ENCODE results near the gene LY6G5C. TPM values are rescaled to one million over a fixed set of nuclear protein-coding genes. Genes with fewer than 3 reads are reported as not detected.

Gene LY6G5C
- polyA plus RNA-seq, 3 donors from 2014 or later: 4.6 to 9.7 (median 6.1) TPM

DNA sequence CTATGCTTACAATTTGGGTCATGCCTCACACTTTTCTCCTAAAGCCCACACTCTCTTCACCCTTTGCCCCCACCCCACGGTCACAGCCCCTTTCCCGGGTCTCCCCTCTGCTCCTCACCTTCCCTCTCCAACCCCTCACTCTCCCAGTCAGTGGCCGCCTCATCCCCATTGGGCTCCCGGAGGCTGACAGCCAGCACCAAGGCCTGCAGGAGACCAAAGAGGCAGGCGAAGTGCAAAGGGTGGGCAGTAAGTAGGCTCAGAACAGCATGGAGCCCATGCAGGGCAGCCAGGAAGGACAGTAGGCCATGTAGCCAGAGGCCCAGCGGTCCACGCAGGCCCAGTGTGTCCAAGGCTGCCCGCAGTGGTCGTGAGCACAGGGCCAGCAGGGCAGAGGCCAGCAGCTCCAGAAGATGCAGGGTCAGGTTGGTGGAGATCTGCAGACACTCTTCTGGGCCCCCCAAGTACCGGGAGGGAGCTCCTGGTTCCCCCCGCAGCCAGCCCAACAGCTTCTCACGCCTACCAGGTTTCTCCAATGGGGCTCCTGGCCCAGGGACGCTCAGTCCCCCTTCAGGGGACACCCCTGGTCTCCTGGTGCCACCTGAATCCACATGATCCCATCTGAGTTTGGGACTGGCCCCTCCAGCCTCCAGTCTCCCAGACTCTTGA, 21.8 kb downstream of the LY6G5C start:
- Mint-ChIP-seq H3K27me3 (ENCODE audit: low read depth in 3 of 3) (peaks cover 0 to 4% (median 1%) of the 10 kb centered on the region in 3 donors), H3K36me3 (peaks cover 4 to 14% (median 5%) of the 10 kb centered on the region in 3 donors), H3K27ac (peak overlapping the region; percentile 83 to 93 (median 88)), H3K4me1 (peaks cover 70 to 77% of the 10 kb centered on the region in 2 donors), H3K9me3 (no peaks in the 10 kb centered on the region), H3K4me3 (peak overlapping the region; percentile 87 to 91 (median 90))
- DNase-seq: no peak

GRCh38 chr6:31658158-31658688, 22.6 kb downstream of the LY6G5C start:
- peak overlapping the region; percentile 10 to 87 (median 48) for H3K4me3 Mint-ChIP-seq
- H3K4me1 Mint-ChIP-seq: peaks cover 65 to 72% of the 10 kb centered on the region in 2 donors
- H3K9me3 Mint-ChIP-seq: no peaks in the 10 kb centered on the region
- H3K36me3 Mint-ChIP-seq: peaks cover 4 to 8% (median 5%) of the 10 kb centered on the region in 3 donors
- H3K27me3 Mint-ChIP-seq (ENCODE audit: low read depth in 3 of 3): peaks cover 0 to 4% (median 0%) of the 10 kb centered on the region in 3 donors
- peak overlapping the region; percentile 45 to 83 (median 74) for H3K27ac Mint-ChIP-seq
- DNase-seq: no peak

DNA sequence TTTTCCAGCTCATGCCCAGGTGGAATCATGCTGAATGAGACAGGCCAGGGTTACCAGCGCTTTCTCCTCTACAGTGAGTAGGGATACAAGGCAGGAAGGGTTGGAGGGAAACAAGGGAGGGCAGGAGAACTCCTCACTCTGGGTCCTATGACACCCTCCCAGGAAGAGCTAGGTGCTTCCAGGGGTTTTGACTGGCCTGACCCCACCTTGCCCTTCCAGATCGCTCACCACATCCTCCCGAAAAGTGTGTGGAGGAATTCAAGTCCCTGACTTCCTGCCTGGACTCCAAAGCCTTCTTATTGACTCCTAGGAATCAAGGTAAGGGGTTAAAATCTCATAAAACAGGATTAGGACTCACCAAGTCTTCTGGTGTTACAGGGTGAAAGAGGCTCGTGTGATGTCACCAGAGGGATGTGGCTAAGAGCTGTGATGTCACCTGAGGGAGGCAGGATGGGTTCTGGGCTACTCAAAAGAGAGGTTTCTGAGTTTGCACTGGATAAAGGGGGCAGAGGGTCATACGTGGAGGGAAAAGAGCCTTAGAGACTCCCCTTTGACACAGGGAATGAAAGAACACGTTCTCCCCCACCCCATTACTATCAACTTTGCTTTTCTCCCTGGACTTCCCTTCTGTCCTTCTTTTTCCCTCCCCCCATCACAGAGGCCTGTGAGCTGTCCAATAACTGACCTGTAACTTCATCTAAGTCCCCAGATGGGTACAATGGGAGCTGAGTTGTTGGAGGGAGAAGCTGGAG, 23.3 kb downstream of the LY6G5C start:
- Mint-ChIP-seq H3K36me3 (peaks cover 4 to 8% (median 5%) of the 10 kb centered on the region in 3 donors), H3K27ac (peak overlapping the region; percentile 70 to 84 (median 80)), H3K27me3 (ENCODE audit: low read depth in 3 of 3) (peaks cover 3 to 7% (median 5%) of the 10 kb centered on the region in 3 donors), H3K4me3 (peak overlapping the region; percentile 42 to 87 (median 59)), H3K4me1 (peaks cover 66 to 76% of the 10 kb centered on the region in 2 donors), H3K9me3 (no peaks in the 10 kb centered on the region)
- peak in 1 of 3 donors; percentile 11 for DNase-seq

DNA sequence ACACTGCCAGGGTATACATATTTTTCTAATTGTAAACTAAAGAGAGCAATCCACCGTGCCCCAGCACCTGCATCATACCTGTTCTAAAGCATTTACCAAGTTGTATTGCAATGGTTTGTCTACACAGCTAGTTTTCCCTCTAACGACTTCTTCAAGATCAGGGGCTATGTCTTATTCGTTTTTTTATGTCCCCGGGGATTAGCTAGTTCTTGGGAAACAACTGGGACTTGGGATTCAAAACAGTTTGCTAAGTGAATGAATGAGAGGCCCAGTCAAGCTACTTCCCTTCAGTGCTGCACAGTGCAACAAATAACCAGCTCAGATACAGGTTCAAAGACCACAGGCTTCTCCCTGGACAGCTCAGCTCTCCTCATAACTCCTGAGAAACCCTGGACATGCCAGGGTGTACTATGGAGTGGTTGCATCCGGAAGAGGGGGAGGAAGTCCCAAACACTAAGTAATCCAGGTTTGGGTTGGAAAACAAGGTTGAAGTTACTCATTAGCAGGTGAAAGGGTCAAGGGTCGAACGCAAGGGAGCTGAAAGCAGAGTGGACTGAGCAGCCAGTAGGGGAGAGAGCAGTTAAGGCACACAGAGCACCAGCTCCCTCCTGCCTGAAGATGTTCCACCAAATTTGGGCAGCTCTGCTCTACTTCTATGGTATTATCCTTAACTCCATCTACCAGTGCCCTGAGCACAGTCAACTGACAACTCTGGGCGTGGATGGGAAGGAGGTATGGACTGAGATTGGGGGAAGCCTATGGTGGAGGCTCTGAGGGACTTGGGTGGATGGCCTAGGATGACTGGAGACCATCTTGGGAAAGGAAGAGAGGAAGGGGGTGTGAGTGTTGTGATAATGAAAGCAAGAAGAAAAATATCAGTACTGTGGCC, 25.3 kb downstream of the LY6G5C start, which contains the start of gene APOM:
TSS of gene APOM (plus strand) at position 546 of the 889 bp plus-strand sequence. CDS start at position 619, 73 bp downstream.
- Mint-ChIP-seq H3K27ac (peak within 1 kb of the TSS; percentile 23 to 88 (median 57)), H3K4me3 (peak within 1 kb of the TSS in 1 of 5 donors; percentile 35), H3K9me3 (no peaks in the 10 kb centered on the region), H3K4me1 (peaks cover 70 to 83% of the 10 kb centered on the region in 2 donors), H3K27me3 (ENCODE audit: low read depth in 3 of 3) (peaks cover 16 to 22% (median 16%) of the 10 kb centered on the region in 3 donors), H3K36me3 (peaks cover 4 to 10% (median 5%) of the 10 kb centered on the region in 3 donors)
- no peak for DNase-seq

- Mint-ChIP-seq H3K4me3 (peak overlapping the region in 2 of 5 donors; percentile 35 to 38), H3K27ac (peak overlapping the region in 3 of 6 donors; percentile 4 to 71 (median 43)), H3K36me3 (peaks cover 4 to 10% (median 5%) of the 10 kb centered on the region in 3 donors), H3K27me3 (ENCODE audit: low read depth in 3 of 3) (peaks cover 16 to 22% (median 16%) of the 10 kb centered on the region in 3 donors), H3K9me3 (no peaks in the 10 kb centered on the region), H3K4me1 (peaks cover 68 to 86% of the 10 kb centered on the region in 2 donors)
- DNase-seq: no peak
Measured at GRCh38 chr6:31654574-31655348, 26.1 kb downstream of the LY6G5C start.

- Mint-ChIP-seq H3K9me3 (no peaks in the 10 kb centered on the region), H3K4me1 (peaks cover 58 to 77% of the 10 kb centered on the region in 2 donors), H3K36me3 (peaks cover 4 to 19% (median 11%) of the 10 kb centered on the region in 3 donors), H3K4me3 (peak overlapping the region; percentile 95 to 99 (median 95)), H3K27me3 (ENCODE audit: low read depth in 3 of 3) (peaks cover 16 to 24% (median 16%) of the 10 kb centered on the region in 3 donors), H3K27ac (peak overlapping the region; percentile 98 to 100 (median 100))
- peak; percentile 93 to 96 (median 95) for DNase-seq
Measured at GRCh38 chr6:31652925-31653724, 27.7 kb downstream of the LY6G5C start.

DNA sequence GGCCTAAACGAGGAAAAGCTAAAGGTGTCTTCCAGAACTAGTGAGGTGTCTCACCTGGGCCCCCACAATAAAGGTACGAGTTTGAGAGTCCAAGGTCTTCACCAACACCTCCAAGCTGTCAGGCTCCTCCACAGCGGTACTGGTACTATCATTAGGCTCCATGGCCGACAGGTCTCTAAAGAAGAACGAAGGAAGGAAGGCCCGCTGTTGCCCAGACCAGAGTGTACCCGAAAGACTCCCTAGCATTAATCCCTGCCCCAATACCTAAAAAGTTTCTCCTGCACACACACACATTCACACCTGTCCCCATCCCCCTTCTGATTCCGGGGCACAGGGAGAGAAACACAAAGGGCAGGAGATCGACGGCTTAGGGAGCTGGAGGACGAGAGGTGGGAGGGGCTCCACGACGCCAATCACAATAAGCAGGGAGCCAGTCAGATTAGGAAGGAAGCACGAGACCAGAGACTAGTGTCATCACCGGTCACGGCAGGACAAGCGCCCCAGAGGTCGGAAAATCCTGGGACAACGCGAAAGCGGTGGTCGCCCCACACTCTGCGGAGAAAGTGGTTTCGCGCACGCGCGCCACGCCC, 29.2 kb downstream of the LY6G5C start:
- peak overlapping the region; percentile 95 to 99 (median 95) for H3K4me3 Mint-ChIP-seq
- H3K9me3 Mint-ChIP-seq: no peaks in the 10 kb centered on the region
- no peak for DNase-seq
- peaks cover 49 to 63% of the 10 kb centered on the region in 2 donors for H3K4me1 Mint-ChIP-seq
- peaks cover 8 to 25% (median 11%) of the 10 kb centered on the region in 3 donors for H3K36me3 Mint-ChIP-seq
- H3K27me3 Mint-ChIP-seq (ENCODE audit: low read depth in 3 of 3): peaks cover 16 to 24% (median 16%) of the 10 kb centered on the region in 3 donors
- H3K27ac Mint-ChIP-seq: peak overlapping the region; percentile 98 to 100 (median 100)

DNA sequence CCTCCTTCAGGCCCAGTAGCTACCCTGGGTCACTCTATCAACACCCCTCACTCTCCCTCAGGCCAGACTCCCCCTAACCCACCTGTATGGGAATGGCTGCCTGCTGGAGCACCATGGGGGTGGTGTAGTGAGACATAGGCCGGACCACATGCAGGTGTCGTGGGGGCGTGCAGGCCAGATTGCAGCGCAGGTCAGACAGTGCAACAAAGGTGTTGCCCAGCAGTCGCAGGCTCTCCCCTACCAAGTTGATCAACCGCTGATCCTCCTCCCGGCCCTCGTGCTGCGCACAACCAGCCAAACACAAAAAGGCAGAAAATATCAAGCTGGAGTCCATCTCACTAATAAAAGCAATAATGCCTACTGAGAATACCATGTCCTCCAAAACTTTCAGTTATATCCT, 35.5 kb downstream of the LY6G5C start:
- Mint-ChIP-seq H3K4me3 (no peak overlapping the region), H3K9me3 (no peaks in the 10 kb centered on the region), H3K4me1 (peaks cover 10 to 19% of the 10 kb centered on the region in 2 donors), H3K36me3 (peaks cover 11 to 57% (median 19%) of the 10 kb centered on the region in 3 donors), H3K27me3 (ENCODE audit: low read depth in 3 of 3) (peaks cover 0 to 5% (median 0%) of the 10 kb centered on the region in 3 donors), H3K27ac (peak overlapping the region in 3 of 6 donors; percentile 61 to 74 (median 69))
- no peak for DNase-seq

- Mint-ChIP-seq H3K9me3 (no peaks in the 10 kb centered on the region), H3K27me3 (ENCODE audit: low read depth in 3 of 3) (peaks cover 0 to 5% (median 0%) of the 10 kb centered on the region in 3 donors), H3K4me1 (peaks cover 0 to 7% of the 10 kb centered on the region in 2 donors), H3K27ac (no peak overlapping the region), H3K4me3 (no peak overlapping the region), H3K36me3 (peaks cover 11 to 56% (median 14%) of the 10 kb centered on the region in 3 donors)
- DNase-seq: no peak
Measured at GRCh38 chr6:31643818-31644454, 36.9 kb downstream of the LY6G5C start.

DNA sequence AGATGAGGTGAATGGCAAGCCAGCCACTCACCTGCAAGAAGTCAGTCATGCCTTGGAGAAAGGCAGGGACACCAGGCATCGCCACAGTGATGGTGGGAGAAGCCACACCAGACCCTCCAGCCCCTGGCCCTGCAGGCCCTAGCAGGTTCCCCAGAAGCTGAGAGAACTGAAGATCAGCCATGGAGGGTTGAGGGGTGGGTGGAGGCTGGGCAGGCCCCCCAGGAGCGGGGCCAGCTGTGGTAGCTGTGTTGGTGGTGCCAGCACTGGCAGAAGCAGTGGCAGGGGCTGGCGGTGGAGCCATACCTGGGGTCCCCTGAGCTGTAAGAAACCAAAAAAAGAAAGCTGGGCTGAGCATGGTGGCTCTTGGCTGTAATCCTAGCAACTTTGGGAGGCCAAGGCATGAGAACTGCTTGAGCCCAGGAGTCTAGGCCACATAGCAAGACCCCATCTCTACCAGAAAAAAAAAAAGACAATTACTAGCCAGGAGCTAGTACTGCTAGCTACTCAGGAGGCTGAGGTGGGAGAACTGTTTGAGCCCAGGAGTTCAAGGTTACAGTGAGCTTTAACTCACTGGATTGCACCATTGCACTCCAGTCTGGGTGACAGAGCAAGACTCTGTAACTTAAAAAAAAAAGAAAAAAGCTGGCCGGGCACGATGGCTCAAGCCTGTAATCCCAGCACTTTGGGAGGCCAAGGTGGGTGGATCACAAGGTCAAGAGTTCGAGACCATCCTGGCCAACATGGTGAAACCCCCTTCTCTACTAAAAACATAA, 37.9 kb downstream of the LY6G5C start:
- Mint-ChIP-seq H3K27me3 (ENCODE audit: low read depth in 3 of 3) (peaks cover 0 to 3% (median 0%) of the 10 kb centered on the region in 3 donors), H3K27ac (no peak overlapping the region), H3K4me1 (peaks cover 0 to 7% of the 10 kb centered on the region in 2 donors), H3K36me3 (peaks cover 11 to 51% (median 14%) of the 10 kb centered on the region in 3 donors), H3K4me3 (no peak overlapping the region), H3K9me3 (no peaks in the 10 kb centered on the region)
- no peak for DNase-seq
